NCI-H2081 (cell line): Measurements from ENCODE around the gene RPL35A.
"Not testable (repeated sequence)": the region's sequence is repeated elsewhere in the genome, so short reads cannot be mapped to it uniquely, and the experiment has no call there.

Experiments used
- DNase-seq, 2 experiments: peaks; one replicate each; lab custom pipeline; 2025; lab: John Stamatoyannopoulos, UW

Gene RPL35A

GRCh38 chr3:197949778-197950676 is at the start of gene RPL35A:
Gene RPL35A, plus strand, starts transcription at chr3:197950190. Its CDS starts 778 bp downstream, at chr3:197950968.
- peak; percentile 97 to 99 for DNase-seq

- no peak for DNase-seq
These were observed 48.4 kb upstream of the RPL35A start for GRCh38 chr3:197901626-197902025.

- peak; percentile 80 to 86 for DNase-seq
These were observed 43.8 kb upstream of the RPL35A start for GRCh38 chr3:197906023-197906849.

- DNase-seq = no peak
These were observed 43.2 kb upstream of the RPL35A start for GRCh38 chr3:197906850-197907187.

- DNase-seq = no peak
These were observed 42.8 kb upstream of the RPL35A start for GRCh38 chr3:197907196-197907595.

- DNase-seq = not testable (repeated sequence)
These were observed 41.4 kb upstream of the RPL35A start for GRCh38 chr3:197908550-197908949.

- no peak for DNase-seq
These were observed 40.9 kb upstream of the RPL35A start for GRCh38 chr3:197908957-197909701.

GRCh38 chr3:197912741-197913476 is 37.1 kb upstream of the RPL35A start:
- DNase-seq = no peak

- DNase-seq = no peak
These were observed 36.2 kb upstream of the RPL35A start for GRCh38 chr3:197913641-197914380.

- not testable (repeated sequence) for DNase-seq
These were observed 28.3 kb upstream of the RPL35A start for GRCh38 chr3:197921429-197922275.

GRCh38 chr3:197926418-197926817 is 23.6 kb upstream of the RPL35A start:
- no peak for DNase-seq

- DNase-seq = not testable (repeated sequence)
These were observed 22.4 kb upstream of the RPL35A start for GRCh38 chr3:197927578-197927977.

GRCh38 chr3:197936819-197937384 is 13.1 kb upstream of the RPL35A start:
- DNase-seq = no peak

GRCh38 chr3:197940745-197941384 is 9.1 kb upstream of the RPL35A start:
- DNase-seq = no peak

- peak; percentile 22 to 55 for DNase-seq
These were observed 6.9 kb upstream of the RPL35A start for GRCh38 chr3:197942956-197943556.

- DNase-seq = no peak
These were observed 706 bp upstream of the RPL35A start for GRCh38 chr3:197949191-197949777.

GRCh38 chr3:197950677-197951061 is 679 bp downstream of the RPL35A start:
- DNase-seq = no peak

- DNase-seq = no peak
These were observed 1.5 kb downstream of the RPL35A start for GRCh38 chr3:197951392-197951990.
